ENCODE measurements around the gene CLK4.

CLK4 gene

DNA sequence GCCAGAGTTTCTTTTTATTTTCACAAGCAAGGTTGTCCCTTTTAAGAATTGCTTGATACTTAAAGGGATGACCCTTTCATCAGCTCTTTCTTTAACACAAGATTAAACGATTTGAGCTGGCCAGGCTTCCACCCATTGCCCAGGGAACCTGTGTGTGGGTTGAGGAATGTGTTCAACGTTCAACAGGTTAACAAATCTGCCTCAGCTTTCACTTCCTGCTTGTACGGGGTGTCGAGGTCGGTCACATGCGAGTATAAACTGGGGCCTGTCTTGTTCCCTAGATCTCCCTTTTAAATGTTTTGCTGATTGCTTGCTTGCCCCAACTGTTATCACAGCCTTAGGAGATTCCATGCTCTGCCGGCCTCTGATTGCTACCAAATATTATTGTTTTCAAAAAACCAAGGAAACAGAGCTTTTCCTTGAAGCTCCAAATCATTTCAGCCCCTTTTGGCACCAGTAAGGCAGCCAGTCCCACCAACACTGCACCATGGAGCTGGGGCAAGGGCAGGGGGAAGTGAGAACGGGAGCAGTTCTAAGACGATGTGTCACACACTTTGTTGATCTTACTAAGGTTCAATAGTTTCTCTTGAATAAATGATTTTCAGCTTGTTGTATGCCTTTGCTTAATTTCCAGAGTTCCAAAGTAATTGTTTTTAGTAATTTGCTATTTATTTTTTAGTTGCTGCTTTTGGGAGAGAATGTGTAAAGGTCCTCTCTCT is 10.7 kb upstream of the CLK4 start:
- no peak for DNase-seq
- no peak overlapping the region for H3K9ac ChIP-seq (ENCODE audit: low read length)
- H3K4me1 ChIP-seq (ENCODE audit: control insufficient read depth, insufficient read depth, low read depth, low read length) = peaks cover 1% of the 10 kb centered on the region
- H3K79me1 ChIP-seq (replicated peaks; ENCODE audit: low read length, poor library complexity, severe bottlenecking) = no peaks in the 10 kb centered on the region
- no peak overlapping the region for H3K4ac ChIP-seq (ENCODE audit: low read depth in 1 of 2, low read length in 2 of 2)
- H3K9me3 ChIP-seq (ENCODE audit: control insufficient read depth, low read length) = peaks cover 4% of the 10 kb centered on the region
- H3K18ac ChIP-seq (ENCODE audit: low read depth in 1 of 2, low read length in 2 of 2) = no peak overlapping the region
- no peak overlapping the region for H2BK12ac ChIP-seq (ENCODE audit: low read length in 2 of 2)
- no peak overlapping the region for H2AK5ac ChIP-seq (ENCODE audit: low read length, severe bottlenecking)
- H3K4me3 ChIP-seq (ENCODE audit: insufficient read depth in 1 of 2, low read depth in 1 of 2, low read length in 2 of 2) = no peak overlapping the region
- no peak overlapping the region for H3K23ac ChIP-seq (ENCODE audit: low read length in 2 of 2)
- no peak overlapping the region for H2AFZ ChIP-seq (ENCODE audit: low read depth, low read length)
- 81% methylated on average over 8 of the region's 9 CpGs for WGBS
- H2BK15ac ChIP-seq (ENCODE audit: low read depth, poor library complexity, severe bottlenecking) = no peak overlapping the region
- no peak overlapping the region for H4K91ac ChIP-seq (ENCODE audit: low read length)
- H3K14ac ChIP-seq (ENCODE audit: low read length in 2 of 2) = no peak overlapping the region
- H2BK120ac ChIP-seq (ENCODE audit: low read depth, low read length) = no peak overlapping the region
- no peak overlapping the region for H4K8ac ChIP-seq (ENCODE audit: low read length)
- no peak overlapping the region for H2BK5ac ChIP-seq (ENCODE audit: low read depth, low read length, poor library complexity, severe bottlenecking)
- H3K36me3 ChIP-seq (ENCODE audit: control insufficient read depth in 1 of 2, insufficient read depth in 2 of 2, low read depth in 1 of 2, low read length in 2 of 2) = no peaks in the 10 kb centered on the region
- H3K27me3 ChIP-seq (ENCODE audit: control insufficient read depth in 1 of 2, insufficient read depth in 1 of 2, low read length in 2 of 2) = peaks cover 0 to 4% of the 10 kb centered on the region in 2 experiments
- no peak overlapping the region for H3K27ac ChIP-seq (ENCODE audit: low read length, poor library complexity, severe bottlenecking)
- H3K4me2 ChIP-seq (ENCODE audit: low read length, poor library complexity, severe bottlenecking) = no peak overlapping the region

DNA sequence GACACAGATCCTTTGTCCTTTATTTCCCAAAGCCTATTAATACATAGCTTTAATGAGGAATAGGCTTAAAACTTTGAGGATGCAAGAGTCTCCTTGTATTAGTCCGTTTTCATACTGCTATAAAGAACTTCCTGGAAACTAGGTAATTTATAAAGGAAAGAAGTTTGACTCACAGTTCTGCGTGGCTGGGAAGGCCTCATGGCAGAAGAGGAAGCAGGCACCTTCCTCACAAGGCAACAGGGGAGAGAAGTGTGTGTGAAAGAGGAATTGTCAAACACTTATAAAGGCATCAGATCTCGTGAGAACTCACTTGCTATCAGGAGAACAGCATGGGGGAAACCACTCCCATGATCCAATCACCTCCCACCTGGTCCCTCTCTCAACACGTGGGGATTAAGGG is 5.4 kb upstream of the CLK4 start:
- Histone ChIP-seq H3K79me1 (replicated peaks; ENCODE audit: low read length, poor library complexity, severe bottlenecking) (no peaks in the 10 kb centered on the region), H2BK12ac (ENCODE audit: low read length in 2 of 2) (no peak overlapping the region), H2AFZ (ENCODE audit: low read depth, low read length) (no peak overlapping the region), H2BK15ac (ENCODE audit: low read depth, poor library complexity, severe bottlenecking) (no peak overlapping the region), H4K8ac (ENCODE audit: low read length) (no peak overlapping the region), H3K23ac (ENCODE audit: low read length in 2 of 2) (no peak overlapping the region), H3K27me3 (ENCODE audit: control insufficient read depth in 1 of 2, insufficient read depth in 1 of 2, low read length in 2 of 2) (peaks cover 4 to 5% of the 10 kb centered on the region in 2 experiments), H2BK120ac (ENCODE audit: low read depth, low read length) (no peak overlapping the region), H3K4ac (ENCODE audit: low read depth in 1 of 2, low read length in 2 of 2) (no peak overlapping the region), H3K9me3 (ENCODE audit: control insufficient read depth, low read length) (peaks cover 3% of the 10 kb centered on the region), H3K4me3 (ENCODE audit: insufficient read depth in 1 of 2, low read depth in 1 of 2, low read length in 2 of 2) (no peak overlapping the region), H2AK5ac (ENCODE audit: low read length, severe bottlenecking) (no peak overlapping the region), H4K91ac (ENCODE audit: low read length) (no peak overlapping the region), H3K4me2 (ENCODE audit: low read length, poor library complexity, severe bottlenecking) (no peak overlapping the region), H2BK5ac (ENCODE audit: low read depth, low read length, poor library complexity, severe bottlenecking) (no peak overlapping the region), H3K36me3 (ENCODE audit: control insufficient read depth in 1 of 2, insufficient read depth in 2 of 2, low read depth in 1 of 2, low read length in 2 of 2) (no peaks in the 10 kb centered on the region), H3K9ac (ENCODE audit: low read length) (no peak overlapping the region), H3K4me1 (ENCODE audit: control insufficient read depth, insufficient read depth, low read depth, low read length) (no peaks in the 10 kb centered on the region), H3K14ac (ENCODE audit: low read length in 2 of 2) (no peak overlapping the region), H3K27ac (ENCODE audit: low read length, poor library complexity, severe bottlenecking) (no peak overlapping the region), H3K18ac (ENCODE audit: low read depth in 1 of 2, low read length in 2 of 2) (no peak overlapping the region)
- 51% methylated on average over 2 of the region's 4 CpGs for WGBS
- DNase-seq = no peak

DNA sequence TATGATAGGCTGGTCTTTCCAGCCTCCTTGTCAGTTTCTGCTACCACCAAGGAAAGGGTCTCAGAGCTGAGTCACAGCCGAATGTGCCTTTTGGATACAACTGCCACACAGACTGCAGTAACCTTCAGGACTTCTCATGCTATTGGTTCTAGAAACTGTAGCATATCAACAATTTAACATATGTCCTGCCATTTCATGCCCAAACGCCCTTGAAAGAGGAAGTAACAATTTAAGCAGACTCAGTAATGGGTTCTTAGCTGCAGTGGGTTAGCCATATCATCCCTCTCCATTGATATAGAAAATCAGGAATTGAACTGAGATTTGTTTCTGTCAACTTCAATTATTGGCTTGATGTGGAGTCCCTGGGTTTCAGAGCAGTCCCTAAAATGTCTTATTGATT is 4.1 kb upstream of the CLK4 start:
- no peak for DNase-seq
- Histone ChIP-seq H3K27me3 (ENCODE audit: control insufficient read depth in 1 of 2, insufficient read depth in 1 of 2, low read length in 2 of 2) (peaks cover 4 to 5% of the 10 kb centered on the region in 2 experiments), H3K4me1 (ENCODE audit: control insufficient read depth, insufficient read depth, low read depth, low read length) (no peaks in the 10 kb centered on the region), H3K14ac (ENCODE audit: low read length in 2 of 2) (no peak overlapping the region), H4K91ac (ENCODE audit: low read length) (no peak overlapping the region), H3K4ac (ENCODE audit: low read depth in 1 of 2, low read length in 2 of 2) (no peak overlapping the region), H2BK5ac (ENCODE audit: low read depth, low read length, poor library complexity, severe bottlenecking) (no peak overlapping the region), H3K27ac (ENCODE audit: low read length, poor library complexity, severe bottlenecking) (no peak overlapping the region), H3K79me1 (replicated peaks; ENCODE audit: low read length, poor library complexity, severe bottlenecking) (no peaks in the 10 kb centered on the region), H2AFZ (ENCODE audit: low read depth, low read length) (no peak overlapping the region), H3K4me3 (ENCODE audit: insufficient read depth in 1 of 2, low read depth in 1 of 2, low read length in 2 of 2) (no peak overlapping the region), H2BK12ac (ENCODE audit: low read length in 2 of 2) (no peak overlapping the region), H2BK120ac (ENCODE audit: low read depth, low read length) (no peak overlapping the region), H3K9me3 (ENCODE audit: control insufficient read depth, low read length) (peaks cover 3% of the 10 kb centered on the region), H3K4me2 (ENCODE audit: low read length, poor library complexity, severe bottlenecking) (no peak overlapping the region), H3K36me3 (ENCODE audit: control insufficient read depth in 1 of 2, insufficient read depth in 2 of 2, low read depth in 1 of 2, low read length in 2 of 2) (no peaks in the 10 kb centered on the region), H2AK5ac (ENCODE audit: low read length, severe bottlenecking) (no peak overlapping the region), H2BK15ac (ENCODE audit: low read depth, poor library complexity, severe bottlenecking) (no peak overlapping the region), H3K18ac (ENCODE audit: low read depth in 1 of 2, low read length in 2 of 2) (no peak overlapping the region), H4K8ac (ENCODE audit: low read length) (no peak overlapping the region), H3K23ac (ENCODE audit: low read length in 2 of 2) (no peak overlapping the region), H3K9ac (ENCODE audit: low read length) (no peak overlapping the region)
- WGBS = 75% methylated on average over 1 of the region's 2 CpGs

DNA sequence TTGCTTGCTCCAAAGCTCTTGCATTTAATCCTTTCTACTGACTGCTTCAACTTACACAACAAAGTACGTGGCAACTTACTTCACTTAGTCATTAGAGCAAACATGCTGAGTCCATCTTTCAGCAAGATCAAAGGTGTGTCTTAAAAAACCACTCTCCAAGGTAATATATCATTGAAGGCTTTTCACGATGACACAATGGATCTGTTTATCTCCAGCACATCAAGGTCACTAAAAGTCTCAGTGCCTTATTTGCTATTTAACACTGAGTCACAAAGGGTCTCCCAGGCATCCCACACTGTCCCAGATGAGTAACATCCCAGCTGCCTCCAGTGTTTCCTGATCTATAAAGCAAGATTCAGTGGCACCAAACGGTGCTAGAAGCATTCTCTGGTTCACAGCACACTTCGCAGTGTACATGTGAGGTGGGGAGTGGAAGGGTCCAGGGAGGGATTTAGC is 3.7 kb upstream of the CLK4 start:
- Histone ChIP-seq H2BK12ac (ENCODE audit: low read length in 2 of 2) (no peak overlapping the region), H3K4me1 (ENCODE audit: control insufficient read depth, insufficient read depth, low read depth, low read length) (no peaks in the 10 kb centered on the region), H3K4me3 (ENCODE audit: insufficient read depth in 1 of 2, low read depth in 1 of 2, low read length in 2 of 2) (no peak overlapping the region), H4K8ac (ENCODE audit: low read length) (no peak overlapping the region), H3K23ac (ENCODE audit: low read length in 2 of 2) (no peak overlapping the region), H2BK120ac (ENCODE audit: low read depth, low read length) (no peak overlapping the region), H3K27me3 (ENCODE audit: control insufficient read depth in 1 of 2, insufficient read depth in 1 of 2, low read length in 2 of 2) (peaks cover 4 to 5% of the 10 kb centered on the region in 2 experiments), H4K91ac (ENCODE audit: low read length) (no peak overlapping the region), H3K36me3 (ENCODE audit: control insufficient read depth in 1 of 2, insufficient read depth in 2 of 2, low read depth in 1 of 2, low read length in 2 of 2) (no peaks in the 10 kb centered on the region), H2AFZ (ENCODE audit: low read depth, low read length) (no peak overlapping the region), H3K18ac (ENCODE audit: low read depth in 1 of 2, low read length in 2 of 2) (no peak overlapping the region), H3K79me1 (replicated peaks; ENCODE audit: low read length, poor library complexity, severe bottlenecking) (no peaks in the 10 kb centered on the region), H2BK15ac (ENCODE audit: low read depth, poor library complexity, severe bottlenecking) (no peak overlapping the region), H3K9ac (ENCODE audit: low read length) (no peak overlapping the region), H3K14ac (ENCODE audit: low read length in 2 of 2) (no peak overlapping the region), H2BK5ac (ENCODE audit: low read depth, low read length, poor library complexity, severe bottlenecking) (no peak overlapping the region), H3K4ac (ENCODE audit: low read depth in 1 of 2, low read length in 2 of 2) (no peak overlapping the region), H3K27ac (ENCODE audit: low read length, poor library complexity, severe bottlenecking) (no peak overlapping the region), H2AK5ac (ENCODE audit: low read length, severe bottlenecking) (no peak overlapping the region), H3K4me2 (ENCODE audit: low read length, poor library complexity, severe bottlenecking) (no peak overlapping the region), H3K9me3 (ENCODE audit: control insufficient read depth, low read length) (peaks cover 3% of the 10 kb centered on the region)
- DNase-seq = peak; percentile 50
- 33% methylated on average over 4 of the region's 4 CpGs for WGBS

All from mesenchymal stem cell (in vitro differentiated cells and primary cell).